ENCODE results near the gene PRKCQ.

DNA sequence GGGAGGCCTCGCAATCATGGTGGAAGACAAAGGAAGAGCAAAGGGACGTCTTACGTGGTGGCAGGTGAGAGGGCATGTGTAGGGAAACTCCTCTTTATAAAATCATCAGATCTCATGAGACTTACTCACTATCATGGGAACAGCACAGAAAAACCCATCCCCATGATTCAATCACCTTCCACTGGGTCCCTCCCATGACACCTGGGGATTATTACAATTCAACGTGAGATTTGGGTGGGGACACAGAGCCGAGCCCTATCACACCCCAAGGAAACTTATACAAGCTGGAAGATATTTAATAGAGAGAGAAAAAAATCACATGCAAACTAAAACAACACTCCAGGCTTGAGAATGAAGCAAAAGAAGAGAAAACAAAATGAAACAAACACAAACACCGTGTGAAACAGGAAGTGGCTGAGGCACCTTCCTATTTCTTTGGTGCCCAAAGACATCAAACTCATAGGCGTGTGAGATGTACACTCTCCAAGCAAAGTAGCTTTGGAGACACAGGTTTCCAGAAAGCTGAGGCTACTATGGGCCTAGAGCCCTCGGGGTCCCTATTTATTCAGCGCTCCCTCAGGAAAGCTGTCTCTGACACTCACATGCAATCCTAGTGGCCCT is 97.2 kb downstream of the PRKCQ start:
- no peak for TF ChIP-seq TBP (IDR thresholded peaks at IDR 0.05; ENCODE audit: low read depth, low read length)
- TF ChIP-seq, protein P1, sequence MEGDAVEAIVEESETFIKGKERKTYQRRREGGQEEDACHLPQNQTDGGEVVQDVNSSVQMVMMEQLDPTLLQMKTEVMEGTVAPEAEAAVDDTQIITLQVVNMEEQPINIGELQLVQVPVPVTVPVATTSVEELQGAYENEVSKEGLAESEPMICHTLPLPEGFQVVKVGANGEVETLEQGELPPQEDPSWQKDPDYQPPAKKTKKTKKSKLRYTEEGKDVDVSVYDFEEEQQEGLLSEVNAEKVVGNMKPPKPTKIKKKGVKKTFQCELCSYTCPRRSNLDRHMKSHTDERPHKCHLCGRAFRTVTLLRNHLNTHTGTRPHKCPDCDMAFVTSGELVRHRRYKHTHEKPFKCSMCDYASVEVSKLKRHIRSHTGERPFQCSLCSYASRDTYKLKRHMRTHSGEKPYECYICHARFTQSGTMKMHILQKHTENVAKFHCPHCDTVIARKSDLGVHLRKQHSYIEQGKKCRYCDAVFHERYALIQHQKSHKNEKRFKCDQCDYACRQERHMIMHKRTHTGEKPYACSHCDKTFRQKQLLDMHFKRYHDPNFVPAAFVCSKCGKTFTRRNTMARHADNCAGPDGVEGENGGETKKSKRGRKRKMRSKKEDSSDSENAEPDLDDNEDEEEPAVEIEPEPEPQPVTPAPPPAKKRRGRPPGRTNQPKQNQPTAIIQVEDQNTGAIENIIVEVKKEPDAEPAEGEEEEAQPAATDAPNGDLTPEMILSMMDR (IDR thresholded peaks at IDR 0.05; ENCODE audit: control extremely low read depth in 1 of 3, insufficient read depth in 1 of 3, low read depth in 1 of 3, low read length in 3 of 3), result no peak
- no peak for TF ChIP-seq SIN3A (conservative IDR thresholded peaks at IDR 0.05 in 1 of 2, IDR thresholded peaks at IDR 0.05 in 1 of 2; ENCODE audit: low read depth in 1 of 2, low read length in 2 of 2)
- TF ChIP-seq YY1 (IDR thresholded peaks at IDR 0.05; ENCODE audit: low read depth, low read length), result no peak
